Measurements from ENCODE around the gene FAM50A.

Gene FAM50A

GRCh38 chrX:154403858-154404257, 40.1 kb upstream of the FAM50A start:
- no peak for TF ChIP-seq POLR2A (IDR thresholded peaks at IDR 0.05; ENCODE audit: low read length)
- TF ChIP-seq GATA1 (IDR thresholded peaks at IDR 0.05; ENCODE audit: low read depth, low read length): no peak
- no peak for DNase-seq

DNA sequence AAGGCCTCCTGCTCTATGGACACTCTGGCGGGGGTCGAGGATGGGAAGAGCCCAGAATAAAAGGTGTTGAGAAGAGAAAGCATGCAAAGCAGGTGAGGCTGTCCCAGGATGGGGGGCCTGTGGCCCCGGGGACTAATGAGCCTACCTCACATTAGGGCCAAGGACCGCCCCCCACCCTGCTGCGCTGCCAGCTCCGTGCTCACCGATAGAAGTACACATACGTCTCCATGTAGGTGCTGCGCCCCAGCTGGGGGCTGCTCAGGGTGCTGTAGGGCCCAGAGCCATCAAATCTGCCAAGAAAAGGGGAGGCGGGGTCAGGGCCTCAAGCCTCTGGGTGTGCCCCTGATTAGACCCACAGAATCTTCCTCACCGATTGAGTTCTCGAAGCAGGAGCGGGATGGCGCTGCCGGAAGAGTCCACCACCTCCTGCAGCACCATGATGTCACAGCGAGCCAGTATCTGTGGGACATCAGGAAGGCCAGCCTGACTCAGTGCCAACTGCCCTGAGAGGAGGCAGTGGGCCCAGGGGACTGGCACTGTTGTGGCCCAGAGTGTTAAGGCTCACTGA, 39.2 kb upstream of the FAM50A start:
- no peak for DNase-seq
- TF ChIP-seq POLR2A (IDR thresholded peaks at IDR 0.05; ENCODE audit: low read length) (no peak), GATA1 (IDR thresholded peaks at IDR 0.05; ENCODE audit: low read depth, low read length) (no peak)

DNA sequence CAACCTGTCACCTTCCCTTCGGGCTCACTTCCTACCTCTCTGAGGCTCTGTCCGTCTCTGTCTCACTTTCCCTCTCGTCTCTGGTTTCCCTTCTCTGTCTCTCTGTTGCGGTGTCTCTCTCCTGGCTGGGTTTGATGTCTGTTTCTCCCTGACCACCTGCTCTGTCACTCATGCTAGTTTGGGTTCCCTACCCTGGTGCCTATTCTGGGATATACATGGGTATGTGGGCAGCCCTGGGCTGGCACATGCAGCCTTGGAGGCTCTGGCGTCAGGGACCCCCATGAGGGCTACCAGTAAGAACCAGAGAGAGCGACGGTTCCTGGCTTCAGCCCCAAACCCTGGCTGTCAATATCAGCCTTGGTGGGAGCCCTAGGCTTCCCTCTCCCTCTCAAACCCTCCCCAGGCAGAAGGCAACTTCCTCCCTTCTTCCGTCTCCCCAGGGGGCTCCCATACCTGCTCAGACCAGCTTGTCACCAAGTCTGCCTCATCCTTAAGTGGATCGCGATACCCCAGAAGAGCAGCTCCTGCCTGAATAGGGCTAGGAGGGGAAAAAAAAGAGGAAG, 35.2 kb upstream of the FAM50A start:
- DNase-seq: no peak
- no peak for TF ChIP-seq GATA1 (IDR thresholded peaks at IDR 0.05; ENCODE audit: low read depth, low read length)
- peak; percentile 31 for TF ChIP-seq POLR2A (IDR thresholded peaks at IDR 0.05; ENCODE audit: low read length)

DNA sequence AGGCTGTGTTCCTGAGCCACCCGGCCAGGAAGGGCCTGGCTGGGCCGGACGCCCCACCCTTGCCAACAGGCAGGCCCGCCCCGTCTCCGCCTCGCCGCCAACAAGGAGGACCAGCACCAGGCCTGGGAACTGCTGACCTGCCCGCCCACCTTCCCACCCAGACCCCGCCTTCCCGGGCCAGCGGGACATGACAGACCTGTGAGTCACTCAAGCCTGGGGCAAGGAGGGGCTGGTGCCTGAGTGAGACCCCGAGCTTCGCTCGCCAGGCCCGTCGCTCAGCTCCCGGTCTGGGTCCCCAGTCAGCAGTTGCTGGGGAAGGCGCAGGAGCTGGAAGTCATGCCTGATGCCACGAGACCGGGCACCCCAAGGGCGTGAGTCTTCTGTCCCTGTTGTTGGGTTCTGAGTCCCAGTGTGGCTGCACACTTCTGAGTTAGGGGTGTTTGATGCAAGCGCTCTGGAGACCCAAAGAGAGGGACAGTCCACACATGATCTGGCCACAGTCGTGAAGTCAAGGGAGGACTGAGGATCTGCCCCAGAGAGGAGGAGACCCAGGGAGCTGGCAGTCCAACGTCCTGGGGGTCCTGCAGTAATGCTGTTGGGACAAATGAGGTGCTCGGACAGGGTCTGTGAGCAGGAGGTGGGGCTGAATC, 34.6 kb upstream of the FAM50A start, which contains the start of gene DNASE1L1:
DNASE1L1 (minus strand) TSS at position 33 of the 650 bp plus-strand sequence. CDS start 3,686 bp downstream, outside the sequence.
- no peak for TF ChIP-seq GATA1 (IDR thresholded peaks at IDR 0.05; ENCODE audit: low read depth, low read length)
- peak; percentile 16 for TF ChIP-seq POLR2A (IDR thresholded peaks at IDR 0.05; ENCODE audit: low read length)
- DNase-seq: peak; percentile 77 to 83

DNA sequence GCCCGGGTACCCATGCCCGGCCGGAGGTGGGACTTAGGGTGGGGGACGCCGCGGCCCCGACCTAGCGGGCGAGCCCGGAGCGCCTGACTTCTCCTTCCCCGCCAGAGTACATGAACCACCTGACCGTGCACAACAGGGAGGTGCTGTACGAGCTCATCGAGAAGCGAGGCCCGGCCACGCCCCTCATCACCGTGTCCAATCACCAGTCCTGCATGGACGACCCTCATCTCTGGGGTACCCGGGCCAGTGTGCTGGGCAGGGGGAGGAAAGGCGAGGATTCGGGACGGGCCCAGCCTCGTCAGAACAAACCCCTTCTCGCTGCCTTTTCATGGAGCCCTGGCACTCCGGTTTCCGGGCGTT, 32.0 kb upstream of the FAM50A start:
- TF ChIP-seq POLR2A (IDR thresholded peaks at IDR 0.05; ENCODE audit: low read length) (no peak), GATA1 (IDR thresholded peaks at IDR 0.05; ENCODE audit: low read depth, low read length) (no peak)
- DNase-seq: peak; percentile 66 to 72

- DNase-seq: no peak
- TF ChIP-seq POLR2A (IDR thresholded peaks at IDR 0.05; ENCODE audit: low read length): no peak
- no peak for TF ChIP-seq GATA1 (IDR thresholded peaks at IDR 0.05; ENCODE audit: low read depth, low read length)
These were observed 31.5 kb upstream of the FAM50A start for GRCh38 chrX:154412468-154412867.

GRCh38 chrX:154413142-154413541, 30.8 kb upstream of the FAM50A start:
- no peak for TF ChIP-seq GATA1 (IDR thresholded peaks at IDR 0.05; ENCODE audit: low read depth, low read length)
- no peak for TF ChIP-seq POLR2A (IDR thresholded peaks at IDR 0.05; ENCODE audit: low read length)
- DNase-seq: no peak

DNA sequence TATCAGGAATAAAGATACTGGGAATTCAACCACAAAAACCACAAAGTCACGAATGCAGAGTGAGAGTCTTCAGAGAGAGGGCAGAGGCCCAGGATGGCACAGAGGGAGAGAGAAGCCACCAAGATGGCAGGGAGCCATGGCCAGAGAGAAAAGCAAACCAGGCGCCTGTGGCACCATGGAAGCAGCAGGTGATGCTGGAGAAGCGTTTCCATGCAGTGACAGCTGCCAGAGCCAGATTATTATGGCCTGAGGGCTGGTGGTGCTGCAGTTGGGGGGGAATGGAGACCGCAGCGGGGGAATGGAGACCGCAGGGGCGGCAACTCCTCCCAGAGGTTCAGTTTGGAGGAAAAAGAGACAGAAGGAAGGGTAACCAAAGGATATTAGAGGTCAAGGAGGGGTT, 26.8 kb upstream of the FAM50A start:
- TF ChIP-seq GATA1 (IDR thresholded peaks at IDR 0.05; ENCODE audit: low read depth, low read length): no peak
- TF ChIP-seq POLR2A (IDR thresholded peaks at IDR 0.05; ENCODE audit: low read length): no peak
- DNase-seq: no peak

- DNase-seq: no peak
- TF ChIP-seq GATA1 (IDR thresholded peaks at IDR 0.05; ENCODE audit: low read depth, low read length): no peak
- TF ChIP-seq POLR2A (IDR thresholded peaks at IDR 0.05; ENCODE audit: low read length): no peak
These were observed 24.8 kb upstream of the FAM50A start for GRCh38 chrX:154419189-154419588.

- TF ChIP-seq GATA1 (IDR thresholded peaks at IDR 0.05; ENCODE audit: low read depth, low read length) (no peak), POLR2A (IDR thresholded peaks at IDR 0.05; ENCODE audit: low read length) (no peak)
- no peak for DNase-seq
These were observed 24.1 kb upstream of the FAM50A start for GRCh38 chrX:154419688-154420401.

DNA sequence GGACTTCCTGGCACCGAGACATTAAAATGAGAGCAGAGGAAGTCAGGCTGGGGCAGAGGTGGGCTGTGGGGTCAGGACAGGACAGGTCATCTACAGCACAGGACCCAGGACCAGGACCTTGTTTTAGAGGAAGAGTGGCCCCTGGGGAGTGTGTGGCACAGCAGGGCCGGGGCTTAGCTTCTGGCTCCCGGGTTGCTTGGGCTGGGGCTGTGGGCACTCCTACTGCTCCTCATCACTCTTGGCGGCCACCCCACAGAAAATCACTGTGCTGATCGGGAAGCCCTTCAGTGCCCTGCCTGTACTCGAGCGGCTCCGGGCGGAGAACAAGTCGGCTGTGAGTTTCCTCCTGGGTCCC, 23.6 kb upstream of the FAM50A start:
- TF ChIP-seq POLR2A (IDR thresholded peaks at IDR 0.05; ENCODE audit: low read length): no peak
- no peak for TF ChIP-seq GATA1 (IDR thresholded peaks at IDR 0.05; ENCODE audit: low read depth, low read length)

GRCh38 chrX:154426916-154427770, 16.8 kb upstream of the FAM50A start:
- no peak for TF ChIP-seq POLR2A (IDR thresholded peaks at IDR 0.05; ENCODE audit: low read length)
- no peak for TF ChIP-seq GATA1 (IDR thresholded peaks at IDR 0.05; ENCODE audit: low read depth, low read length)
- DNase-seq: no peak

More for the DNA sequence above, 23.6 kb upstream of the FAM50A start:
- no peak for DNase-seq
